Activated B cell treated with CpG ODN at 0.5 μM for 24 hours (primary cell): Measurements from ENCODE around the gene RNF26. TPM values are rescaled to one million over a fixed set of nuclear protein-coding genes. Genes with fewer than 3 reads are reported as not detected.

Experiments used
- ATAC-seq: fragments of 200-7000 bp; cut with Tn5 transposase; one replicate; pipeline ENCODE4 v1.10.0; 2021; ENCODE audit warnings: low read depth, mild to moderate bottlenecking, moderate library complexity
- CTCF ChIA-PET: fragments of 350-600 bp; sonication (Branson Sonifier 250); formaldehyde crosslinking; loops from one replicate; lab custom pipeline; 2021; ENCODE audit warnings: antibody characterized with exemption; lab: Charles Lee
- POLR2A ChIA-PET: fragments of 350-600 bp; sonication (Branson Sonifier 250); formaldehyde crosslinking; loops from one replicate; lab custom pipeline; 2021; ENCODE audit warnings: antibody characterized with exemption; lab: Charles Lee
- DNase-seq: peaks from one replicate; pipeline ENCODE4 v3.0.0; 2022
- H3K27ac Mint-ChIP-seq: one replicate; pipeline ENCODE4 v1.8.0; 2020; ENCODE audit warnings: mixed read lengths
- H3K27me3 Mint-ChIP-seq: one replicate; pipeline ENCODE4 v1.8.0; 2021; ENCODE audit warnings: mixed read lengths
- H3K36me3 Mint-ChIP-seq: one replicate; pipeline ENCODE4 v1.8.0; 2021; ENCODE audit warnings: low read depth, mixed read lengths
- H3K4me1 Mint-ChIP-seq: one replicate; pipeline ENCODE4 v1.8.0; 2021; ENCODE audit warnings: mixed read lengths
- H3K4me3 Mint-ChIP-seq: one replicate; pipeline ENCODE4 v1.8.0; 2020; ENCODE audit warnings: mild to moderate bottlenecking, mixed read lengths
- H3K9me3 Mint-ChIP-seq: one replicate; pipeline ENCODE4 v1.8.0; 2020; ENCODE audit warnings: mixed read lengths
- CTCF ChIP-seq: fragments of 200-600 bp; IDR thresholded peaks from one replicate; pipeline ENCODE4 v1.8.0; 2022; ENCODE audit warnings: antibody characterized with exemption, mild to moderate bottlenecking
- intact Hi-C: fragments of 100-400 bp; cut with micrococcal nuclease; formaldehyde crosslinking; loops from one replicate; pipeline ENCODE4 v1.15.1; 2024
- total RNA-seq: library from RNA; stranded (reverse); gene quantifications from 2 replicates; pipeline ENCODE4 v1.2.3, GENCODE V29; 2022

Gene RNF26
- total RNA-seq, 1 donor from 2014 or later: 21.2 TPM

GRCh38 chr11:119371067-119371601 lies 36.8 kb downstream of the RNF26 start:
- Mint-ChIP-seq H3K4me1 (no peaks in the 10 kb centered on the region), H3K27ac (no peak overlapping the region), H3K4me3 (no peak overlapping the region), H3K9me3 (no peaks in the 10 kb centered on the region), H3K36me3 (no peaks in the 10 kb centered on the region), H3K27me3 (peaks cover 27% of the 10 kb centered on the region)
- DNase-seq: peak; percentile 6
- no peak for ATAC-seq
- CTCF ChIA-PET: no interaction called here
- intact Hi-C loops: no loop called here
- no peak for TF ChIP-seq CTCF
- POLR2A ChIA-PET: no interaction called here

DNA sequence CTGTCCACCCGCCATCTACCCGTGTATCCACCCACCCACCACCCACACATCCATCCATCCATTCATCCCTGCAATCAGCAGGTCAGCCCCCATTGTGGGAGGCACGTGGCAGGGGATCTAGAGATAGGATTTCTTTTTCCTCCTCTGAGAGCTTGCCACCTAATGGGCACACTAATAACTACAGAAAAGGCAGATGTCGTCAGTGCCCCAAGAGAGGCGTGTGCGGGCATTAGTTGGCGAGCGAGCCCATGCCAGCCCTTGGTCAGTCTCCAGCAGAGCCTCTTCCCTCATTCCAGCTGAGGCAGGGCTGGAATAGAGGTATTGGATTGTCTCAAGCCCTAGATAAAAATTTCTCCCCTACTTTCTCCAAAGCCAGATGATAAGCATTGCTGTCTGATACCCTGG lies 37.5 kb downstream of the RNF26 start:
- ChIA-PET POLR2A (no interaction called here), CTCF (no interaction called here)
- H3K27ac Mint-ChIP-seq: no peak overlapping the region

DNA sequence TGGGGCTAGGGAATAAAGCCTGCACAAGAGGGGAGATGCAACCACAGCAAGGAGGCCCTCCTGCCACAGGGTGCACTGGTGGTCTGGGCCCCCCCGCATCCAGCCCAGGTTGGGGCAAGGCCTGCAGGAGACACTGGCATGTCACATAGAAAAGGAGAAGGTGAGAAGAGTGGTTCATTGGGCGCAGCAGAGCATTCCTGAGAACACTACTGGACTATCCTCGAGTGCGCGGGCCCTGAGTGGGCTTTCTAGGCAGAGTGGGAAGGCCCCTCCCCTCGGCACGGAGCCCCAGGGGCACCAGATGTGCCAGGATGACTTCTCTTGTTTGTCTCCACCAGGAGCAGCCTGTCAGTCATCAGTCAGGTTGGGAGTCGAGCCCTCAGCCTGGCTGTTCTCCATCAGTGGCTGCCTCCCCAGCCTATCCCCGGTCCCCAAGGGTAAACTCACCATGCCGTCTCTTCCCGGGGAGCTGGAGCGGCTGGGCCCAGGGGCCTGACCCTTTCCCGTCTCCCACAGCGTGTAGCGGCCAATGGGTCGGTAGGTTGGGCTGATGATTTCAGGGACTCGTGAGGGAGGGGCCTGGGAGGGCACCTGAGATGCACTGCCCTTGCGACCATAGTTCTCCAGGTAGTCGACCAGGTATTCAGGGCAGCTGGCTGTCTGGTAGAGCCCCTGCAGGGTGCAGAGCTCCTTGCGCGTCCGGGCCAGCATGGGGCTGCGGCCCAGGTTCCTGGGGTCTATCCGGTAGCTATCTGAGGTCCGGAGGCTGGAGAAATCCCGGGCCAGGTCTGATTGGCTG lies 38.1 kb downstream of the RNF26 start:
- ChIA-PET CTCF (interaction anchor here (1.0 to 1.3 kb wide), 2 partner anchors 9 to 15 kb away, joined by 3 read pairs; partner anchors contain the start of gene USP2), POLR2A (no interaction called here)
- no peak for ATAC-seq
- H3K36me3 Mint-ChIP-seq: no peaks in the 10 kb centered on the region
- TF ChIP-seq CTCF: no peak
- DNase-seq: no peak
- peaks cover 15% of the 10 kb centered on the region for H3K27me3 Mint-ChIP-seq
- intact Hi-C loops: no loop called here
- no peaks in the 10 kb centered on the region for H3K9me3 Mint-ChIP-seq
- H3K27ac Mint-ChIP-seq: no peak overlapping the region
- H3K4me1 Mint-ChIP-seq: no peaks in the 10 kb centered on the region
- H3K4me3 Mint-ChIP-seq: no peak overlapping the region

More for the DNA sequence above, 37.5 kb downstream of the RNF26 start:
- no peak overlapping the region for H3K4me3 Mint-ChIP-seq
- H3K27me3 Mint-ChIP-seq: peaks cover 20% of the 10 kb centered on the region
- no peaks in the 10 kb centered on the region for H3K4me1 Mint-ChIP-seq
- DNase-seq (no peak), ATAC-seq (no peak)
- H3K9me3 Mint-ChIP-seq: no peaks in the 10 kb centered on the region
- no peaks in the 10 kb centered on the region for H3K36me3 Mint-ChIP-seq
- intact Hi-C loops: no loop called here
- no peak for TF ChIP-seq CTCF

- Mint-ChIP-seq H3K27ac (no peak overlapping the region), H3K4me3 (no peak overlapping the region), H3K36me3 (no peaks in the 10 kb centered on the region), H3K4me1 (no peaks in the 10 kb centered on the region), H3K27me3 (peaks cover 12% of the 10 kb centered on the region), H3K9me3 (no peaks in the 10 kb centered on the region)
- intact Hi-C loops: no loop called here
- ATAC-seq: no peak
- no peak for DNase-seq
- CTCF ChIA-PET: interaction anchor here (1.0 to 3.4 kb wide), 3 partner anchors 8 to 17 kb away, joined by 3 to 18 read pairs (median 3); partner anchors contain the start of gene USP2
- TF ChIP-seq CTCF: no peak
- POLR2A ChIA-PET: no interaction called here
Observed at GRCh38 chr11:119373059-119373920, 39.0 kb downstream of the RNF26 start.
